Suprapubic skin (tissue), 4 donors: ENCODE results near the gene RPS28. TPM values are rescaled to one million over a fixed set of nuclear protein-coding genes. Genes with fewer than 3 reads are reported as not detected.
A peak's percentile ranks its signal among the peaks of the same experiment; 100 is the strongest.
"Not testable (repeated sequence)": the region's sequence is repeated elsewhere in the genome, so short reads cannot be mapped to it uniquely, and the experiment has no call there.

ENCODE experiments used
- DNase-seq, 2 donors: peaks; one replicate each; pipeline ENCODE4 v3.0.0-alpha.2; 2019; ENCODE audit warnings: low spot score in 2 of 2
- H3K27ac ChIP-seq: fragments of 200-600 bp; sonication (generic); one replicate; pipeline ENCODE4 v1.5.1; 2019
- H3K27me3 ChIP-seq: fragments of 200-600 bp; sonication (generic); one replicate; pipeline ENCODE4 v1.5.1; 2019
- H3K36me3 ChIP-seq: fragments of 200-600 bp; sonication (generic); one replicate; pipeline ENCODE4 v1.5.1; 2019
- H3K4me1 ChIP-seq: fragments of 200-600 bp; sonication (generic); one replicate; pipeline ENCODE4 v1.5.1; 2019
- H3K4me3 ChIP-seq: fragments of 200-600 bp; sonication (generic); one replicate; pipeline ENCODE4 v1.5.1; 2019; ENCODE audit warnings: mild to moderate bottlenecking
- H3K9me3 ChIP-seq: fragments of 200-600 bp; sonication (generic); one replicate; pipeline ENCODE4 v1.5.1; 2019
- EP300 ChIP-seq: sonication (generic); formaldehyde crosslinking; IDR thresholded peaks from one replicate; pipeline ENCODE4 v1.6.1; 2017; ENCODE audit warnings: antibody characterized with exemption
- POLR2A ChIP-seq, 2 donors: fragments of 450-650 bp; IDR thresholded peaks; one replicate each; pipeline ENCODE4 v1.6.1; 2017; ENCODE audit warnings: antibody characterized with exemption in 2 of 2, mild to moderate bottlenecking in 2 of 2, moderate library complexity in 2 of 2
- POLR2AphosphoS5 ChIP-seq, 3 donors: sonication (generic); formaldehyde crosslinking; IDR thresholded peaks; one replicate each; pipeline ENCODE4 v1.6.1; 2017; ENCODE audit warnings: antibody characterized with exemption in 3 of 3
- WGBS: methylation state at CpG from one replicate; pipeline ENCODE4 v1.1.5; 2018; 5-methylcytosine and 5-hydroxymethylcytosine counted together
- total RNA-seq, 4 donors: library from RNA; depleted of rRNA; stranded (reverse); fragments of >200 nt; gene quantifications; one replicate each; pipeline ENCODE4 v1.1.0, GENCODE V29; 2016
- TF ChIP-seq, protein P1 (sequence below), 2 donors: fragments of 200-600 bp in 1 of 2; fragments of 450-650 bp in 1 of 2; sonication (generic) in 1 of 2; IDR thresholded peaks; one replicate each; pipeline ENCODE4 v1.5.1; 2016 to 2019; ENCODE audit warnings: antibody characterized with exemption in 2 of 2, mild to moderate bottlenecking in 1 of 2, moderate library complexity in 1 of 2

The RPS28 gene
- total RNA-seq, 4 donors from 2014 or later, result 464 to 1,363 (median 834) TPM

GRCh38 chr19:8308891-8309291, 12.4 kb upstream of the RPS28 start:
- 66% methylated on average over 17 of the region's 17 CpGs for WGBS
- Histone ChIP-seq H3K36me3 (peaks cover 44% of the 10 kb centered on the region), H3K27ac (no peak overlapping the region), H3K4me1 (peaks cover 46% of the 10 kb centered on the region), H3K4me3 (peak overlapping the region; percentile 63), H3K27me3 (no peaks in the 10 kb centered on the region), H3K9me3 (no peaks in the 10 kb centered on the region)
- DNase-seq, result peak; percentile 51 to 64
- TF ChIP-seq POLR2AphosphoS5 (IDR thresholded peaks at IDR 0.05) (no peak), EP300 (no peak), POLR2A (IDR thresholded peaks at IDR 0.05) (no peak)
- TF ChIP-seq, protein P1, sequence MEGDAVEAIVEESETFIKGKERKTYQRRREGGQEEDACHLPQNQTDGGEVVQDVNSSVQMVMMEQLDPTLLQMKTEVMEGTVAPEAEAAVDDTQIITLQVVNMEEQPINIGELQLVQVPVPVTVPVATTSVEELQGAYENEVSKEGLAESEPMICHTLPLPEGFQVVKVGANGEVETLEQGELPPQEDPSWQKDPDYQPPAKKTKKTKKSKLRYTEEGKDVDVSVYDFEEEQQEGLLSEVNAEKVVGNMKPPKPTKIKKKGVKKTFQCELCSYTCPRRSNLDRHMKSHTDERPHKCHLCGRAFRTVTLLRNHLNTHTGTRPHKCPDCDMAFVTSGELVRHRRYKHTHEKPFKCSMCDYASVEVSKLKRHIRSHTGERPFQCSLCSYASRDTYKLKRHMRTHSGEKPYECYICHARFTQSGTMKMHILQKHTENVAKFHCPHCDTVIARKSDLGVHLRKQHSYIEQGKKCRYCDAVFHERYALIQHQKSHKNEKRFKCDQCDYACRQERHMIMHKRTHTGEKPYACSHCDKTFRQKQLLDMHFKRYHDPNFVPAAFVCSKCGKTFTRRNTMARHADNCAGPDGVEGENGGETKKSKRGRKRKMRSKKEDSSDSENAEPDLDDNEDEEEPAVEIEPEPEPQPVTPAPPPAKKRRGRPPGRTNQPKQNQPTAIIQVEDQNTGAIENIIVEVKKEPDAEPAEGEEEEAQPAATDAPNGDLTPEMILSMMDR (IDR thresholded peaks at IDR 0.05), result no peak

GRCh38 chr19:8310342-8311055, 10.8 kb upstream of the RPS28 start:
- Histone ChIP-seq H3K4me3 (no peak overlapping the region), H3K27me3 (no peaks in the 10 kb centered on the region), H3K27ac (no peak overlapping the region), H3K4me1 (peaks cover 46% of the 10 kb centered on the region), H3K9me3 (no peaks in the 10 kb centered on the region), H3K36me3 (peaks cover 60% of the 10 kb centered on the region)
- 96% methylated on average over 14 of the region's 17 CpGs for WGBS
- peak; percentile 31 to 47 for DNase-seq
- TF ChIP-seq POLR2AphosphoS5 (IDR thresholded peaks at IDR 0.05) (no peak), POLR2A (IDR thresholded peaks at IDR 0.05) (no peak), EP300 (no peak)
- TF ChIP-seq, protein P1 (IDR thresholded peaks at IDR 0.05), result no peak

DNA sequence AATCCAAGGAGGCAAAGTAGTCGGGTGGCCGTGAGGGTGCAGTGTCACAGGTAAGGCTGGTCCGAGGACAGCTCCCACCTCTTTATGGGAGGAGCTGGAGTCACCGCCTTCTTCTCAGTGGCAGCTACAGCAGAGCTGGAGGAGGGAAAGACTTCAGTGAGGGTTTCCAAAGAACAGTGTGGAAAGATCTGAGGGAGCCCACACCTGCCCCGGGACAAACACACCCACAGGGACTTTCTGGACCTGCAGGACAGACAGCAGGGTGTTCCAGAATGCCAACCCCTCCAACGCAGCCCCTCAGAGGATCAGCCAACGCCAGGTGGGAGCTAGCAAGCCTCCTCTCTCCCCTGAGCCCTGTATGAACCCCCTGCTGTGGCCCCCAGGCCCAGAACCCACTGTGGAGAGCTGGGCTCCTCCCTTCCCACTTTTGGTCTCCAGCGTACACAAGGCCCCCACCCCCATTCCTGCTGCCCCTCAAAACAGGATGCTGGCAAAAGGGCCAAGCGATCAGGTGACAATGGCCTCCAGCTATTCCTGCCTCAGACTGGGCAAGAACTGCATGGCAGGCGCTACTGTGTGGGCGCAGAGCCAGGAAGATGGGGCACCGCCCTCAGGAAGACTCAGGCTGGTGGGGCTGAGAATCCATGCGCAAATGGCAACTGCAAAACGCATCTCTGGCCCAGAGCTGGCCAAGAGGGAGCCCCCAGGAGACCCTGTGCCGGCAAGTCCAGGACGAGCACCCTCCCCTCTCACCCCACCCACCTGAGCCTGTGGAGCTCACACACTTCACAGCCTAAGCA, 9.6 kb upstream of the RPS28 start:
- peaks cover 71% of the 10 kb centered on the region for H3K36me3 ChIP-seq
- no peak overlapping the region for H3K27ac ChIP-seq
- WGBS, result 48% methylated on average over 8 of the region's 16 CpGs

DNA sequence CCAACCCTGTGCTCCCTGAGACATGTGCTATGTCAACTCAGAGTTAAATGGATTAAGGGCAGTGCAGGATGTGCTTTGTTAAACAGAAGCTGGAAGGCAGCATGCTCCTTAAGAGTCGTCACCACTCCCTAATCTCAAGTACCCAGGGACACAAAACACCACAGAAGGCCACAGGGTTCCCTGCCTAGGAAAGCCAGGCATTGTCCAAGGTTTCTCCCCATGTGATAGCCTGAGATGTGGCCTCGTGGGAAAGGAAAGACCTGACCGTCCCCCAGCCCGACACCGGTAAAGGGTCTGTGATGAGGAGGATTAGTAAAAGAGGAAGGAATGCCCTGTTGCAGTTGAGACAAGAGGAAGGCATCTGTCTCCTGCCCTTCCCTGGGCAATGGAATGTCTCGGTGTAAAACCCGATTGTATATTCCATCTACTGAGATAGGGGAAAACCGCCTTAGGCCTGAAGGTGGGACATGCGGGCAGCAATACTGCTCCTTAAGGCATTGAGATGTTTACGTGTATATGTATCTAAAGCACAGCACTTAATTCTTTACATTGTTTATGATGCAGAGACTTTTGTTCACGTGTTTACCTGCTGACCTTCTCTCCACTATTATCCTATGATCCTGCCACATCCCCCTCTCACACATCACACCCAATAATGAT, 6.2 kb upstream of the RPS28 start:
- Histone ChIP-seq H3K36me3 (peaks cover 63% of the 10 kb centered on the region), H3K4me1 (peaks cover 22% of the 10 kb centered on the region)
- 93% methylated on average over 11 of the region's 11 CpGs for WGBS
- H3K4me3 ChIP-seq, H3K9me3 ChIP-seq, H3K27me3 ChIP-seq, H3K27ac ChIP-seq, DNase-seq: not testable (repeated sequence)

More for the DNA sequence above, 9.6 kb upstream of the RPS28 start:
- peak; percentile 71 to 75 for DNase-seq
- Histone ChIP-seq H3K4me1 (peaks cover 40% of the 10 kb centered on the region), H3K4me3 (no peak overlapping the region), H3K9me3 (no peaks in the 10 kb centered on the region), H3K27me3 (no peaks in the 10 kb centered on the region)
- TF ChIP-seq, protein P1 (IDR thresholded peaks at IDR 0.05), result no peak
- TF ChIP-seq POLR2AphosphoS5 (IDR thresholded peaks at IDR 0.05), result no peak
- TF ChIP-seq POLR2A (IDR thresholded peaks at IDR 0.05), result no peak
- TF ChIP-seq EP300, result no peak

DNA sequence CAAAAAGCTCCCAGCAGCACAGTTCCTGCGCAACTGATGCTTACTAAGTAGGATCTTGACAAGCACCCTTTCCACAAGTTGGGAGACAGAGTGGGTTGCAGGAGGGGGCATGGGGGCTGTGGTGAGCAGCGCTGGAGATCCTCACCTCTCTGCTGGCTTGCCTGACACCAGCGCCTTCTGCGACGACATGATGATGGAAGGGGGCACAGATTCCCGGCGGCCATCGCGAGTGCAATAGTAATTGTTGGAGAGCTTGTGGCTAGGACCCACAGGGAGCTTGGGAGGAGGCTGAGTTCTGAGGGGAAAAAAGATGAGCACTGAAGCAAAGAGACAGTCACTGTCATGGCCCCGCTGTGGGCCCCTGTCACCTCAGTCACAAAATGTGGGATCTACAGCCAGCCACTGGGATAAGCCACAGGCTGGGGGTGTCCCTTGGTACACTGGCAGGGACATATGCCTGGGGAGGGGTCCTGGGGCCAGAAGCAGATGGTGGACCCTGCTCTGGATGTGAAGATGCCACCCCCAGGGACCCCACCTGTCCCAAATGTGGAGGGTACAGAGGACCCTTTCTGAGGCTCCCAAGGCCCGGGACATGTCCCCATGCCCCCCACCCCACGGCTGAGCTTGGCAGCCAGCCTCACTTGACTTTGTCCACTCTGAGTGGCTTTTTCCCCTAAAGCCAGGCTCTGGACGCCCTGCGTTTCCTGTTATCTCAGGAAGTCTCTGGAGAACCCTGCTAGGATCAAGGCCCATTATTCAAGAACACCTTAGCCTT, 4.8 kb upstream of the RPS28 start:
- no peak for DNase-seq
- Histone ChIP-seq H3K27me3 (no peaks in the 10 kb centered on the region), H3K4me1 (peaks cover 23% of the 10 kb centered on the region), H3K36me3 (peaks cover 49% of the 10 kb centered on the region), H3K4me3 (no peak overlapping the region), H3K27ac (no peak overlapping the region), H3K9me3 (no peaks in the 10 kb centered on the region)
- 87% methylated on average over 14 of the region's 14 CpGs for WGBS
- no peak for TF ChIP-seq POLR2A (IDR thresholded peaks at IDR 0.05)
- no peak for TF ChIP-seq EP300
- TF ChIP-seq, protein P1 (IDR thresholded peaks at IDR 0.05), result no peak
- no peak for TF ChIP-seq POLR2AphosphoS5 (IDR thresholded peaks at IDR 0.05)

GRCh38 chr19:8318835-8319234, 2.5 kb upstream of the RPS28 start:
- not testable (repeated sequence) for H3K27me3 ChIP-seq, H3K9me3 ChIP-seq, H3K4me3 ChIP-seq, DNase-seq, H3K27ac ChIP-seq
- Histone ChIP-seq H3K36me3 (peaks cover 37% of the 10 kb centered on the region), H3K4me1 (peaks cover 33% of the 10 kb centered on the region)
- 77% methylated on average over 9 of the region's 9 CpGs for WGBS
